ENCODE results near the gene TMEM263. TPM values are rescaled to one million over a fixed set of nuclear protein-coding genes. Genes with fewer than 3 reads are reported as not detected.

The TMEM263 gene
- total and polyA plus RNA-seq, 2 of the 8 experiments (the other 6 are each of a cell fraction or from before 2014, with no cell fraction given), result 2.9 to 12.3 TPM

DNA sequence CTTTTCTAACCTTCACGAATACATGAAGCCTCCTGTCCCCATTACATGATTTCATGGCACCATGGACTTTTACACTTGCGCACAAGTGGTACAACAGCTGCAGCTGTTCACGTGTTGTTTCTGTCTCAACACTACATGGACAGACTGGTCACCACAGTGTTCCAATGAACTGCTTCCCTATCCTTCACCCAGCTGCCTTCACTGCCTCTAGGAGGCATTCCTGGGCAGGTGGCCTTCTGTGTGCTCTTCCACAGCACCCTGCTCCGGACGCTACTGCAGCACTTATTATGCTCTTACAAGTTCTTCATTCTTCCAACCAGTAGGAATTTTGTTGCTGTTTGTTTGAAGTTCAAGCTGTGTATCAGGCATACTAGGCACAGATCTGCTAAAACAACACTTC lies 29.8 kb downstream of the TMEM263 start (continued):
- TF ChIP-seq HDAC2 (IDR thresholded peaks at IDR 0.05; ENCODE audit: borderline replicate concordance in 1 of 2, low read depth in 2 of 2, low read length in 2 of 2), result no peak
- no peak for TF ChIP-seq POLR2A (IDR thresholded peaks at IDR 0.05; ENCODE audit: control extremely low read depth in 1 of 2, low read depth in 2 of 2, low read length in 2 of 2)
- TF ChIP-seq, protein P1, sequence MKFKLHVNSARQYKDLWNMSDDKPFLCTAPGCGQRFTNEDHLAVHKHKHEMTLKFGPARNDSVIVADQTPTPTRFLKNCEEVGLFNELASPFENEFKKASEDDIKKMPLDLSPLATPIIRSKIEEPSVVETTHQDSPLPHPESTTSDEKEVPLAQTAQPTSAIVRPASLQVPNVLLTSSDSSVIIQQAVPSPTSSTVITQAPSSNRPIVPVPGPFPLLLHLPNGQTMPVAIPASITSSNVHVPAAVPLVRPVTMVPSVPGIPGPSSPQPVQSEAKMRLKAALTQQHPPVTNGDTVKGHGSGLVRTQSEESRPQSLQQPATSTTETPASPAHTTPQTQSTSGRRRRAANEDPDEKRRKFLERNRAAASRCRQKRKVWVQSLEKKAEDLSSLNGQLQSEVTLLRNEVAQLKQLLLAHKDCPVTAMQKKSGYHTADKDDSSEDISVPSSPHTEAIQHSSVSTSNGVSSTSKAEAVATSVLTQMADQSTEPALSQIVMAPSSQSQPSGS (IDR thresholded peaks at IDR 0.05; ENCODE audit: low read length), result no peak

Measured in H1 (cell line).